Measurements from ENCODE around the gene PDZK1IP1. TPM values are rescaled to one million over a fixed set of nuclear protein-coding genes. Genes with fewer than 3 reads are reported as not detected.
A peak's percentile ranks its signal among the peaks of the same experiment; 100 is the strongest.
"Not testable (repeated sequence)": the region's sequence is repeated elsewhere in the genome, so short reads cannot be mapped to it uniquely, and the experiment has no call there.

PDZK1IP1 gene
- total RNA-seq, 1 experiment from 2014 or later = not detected

DNA sequence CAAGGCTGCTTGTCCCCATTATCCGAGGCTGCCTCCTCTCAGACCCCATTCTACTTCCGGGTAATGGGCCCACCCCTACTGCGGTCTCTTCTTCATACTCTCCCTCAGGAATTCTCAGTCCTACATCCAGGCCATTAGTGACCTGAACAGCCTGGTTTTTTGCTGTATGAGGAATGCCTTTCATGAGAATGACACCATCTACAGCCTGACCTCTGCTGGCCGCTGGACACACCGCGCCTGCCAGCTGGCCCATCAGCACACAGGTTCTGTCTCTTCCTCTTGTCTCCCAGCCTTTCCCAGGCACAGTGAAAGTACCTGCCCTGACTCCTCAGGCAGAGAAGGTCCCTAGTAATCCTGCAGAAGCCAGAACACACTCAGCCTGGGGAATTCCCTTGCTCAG is 46.2 kb downstream of the PDZK1IP1 start:
- H3K79me2 ChIP-seq (ENCODE audit: insufficient read depth, low read length); H3K4me3 ChIP-seq (replicated peaks in 1 of 2; ENCODE audit: low read depth in 1 of 2, low read length in 2 of 2); H2AFZ ChIP-seq (ENCODE audit: low read depth, low read length, poor library complexity, severe bottlenecking); H3K4me1 ChIP-seq (ENCODE audit: control insufficient read depth in 1 of 2, insufficient read depth in 2 of 2, low read length in 2 of 2); H3K9me2 ChIP-seq (ENCODE audit: insufficient read depth); RAD21 ChIA-PET (ENCODE audit: low non-redundant PET in 1 of 2, low total read pairs in 2 of 2, uncharacterized antibody in 2 of 2, unreplicated experiment in 2 of 2); POLR2A ChIA-PET; H3K36me3 ChIP-seq (ENCODE audit: control insufficient read depth in 1 of 2, insufficient read depth in 2 of 2, low read length in 2 of 2); H3K9me3 ChIP-seq (ENCODE audit: control insufficient read depth in 1 of 2, insufficient read depth in 1 of 2, low read depth in 1 of 2, low read length in 2 of 2); H3K27me3 ChIP-seq (ENCODE audit: insufficient read depth, low read length); DNase-seq (ENCODE audit: low read depth, low spot score); intact Hi-C loops (cut with micrococcal nuclease); H4K20me1 ChIP-seq (ENCODE audit: insufficient read depth); CTCF ChIA-PET; H3K9ac ChIP-seq (ENCODE audit: low read length); H3K4me2 ChIP-seq (ENCODE audit: low read length); BruUV-seq (replicated peaks); H3K27ac ChIP-seq (ENCODE audit: low read depth, low read length): not testable (repeated sequence)
- TF ChIP-seq RAD21 (IDR thresholded peaks at IDR 0.05; ENCODE audit: low read depth) = peak; percentile 38; the same call in 1 of the 2 replicates
- TF ChIP-seq, protein P1, sequence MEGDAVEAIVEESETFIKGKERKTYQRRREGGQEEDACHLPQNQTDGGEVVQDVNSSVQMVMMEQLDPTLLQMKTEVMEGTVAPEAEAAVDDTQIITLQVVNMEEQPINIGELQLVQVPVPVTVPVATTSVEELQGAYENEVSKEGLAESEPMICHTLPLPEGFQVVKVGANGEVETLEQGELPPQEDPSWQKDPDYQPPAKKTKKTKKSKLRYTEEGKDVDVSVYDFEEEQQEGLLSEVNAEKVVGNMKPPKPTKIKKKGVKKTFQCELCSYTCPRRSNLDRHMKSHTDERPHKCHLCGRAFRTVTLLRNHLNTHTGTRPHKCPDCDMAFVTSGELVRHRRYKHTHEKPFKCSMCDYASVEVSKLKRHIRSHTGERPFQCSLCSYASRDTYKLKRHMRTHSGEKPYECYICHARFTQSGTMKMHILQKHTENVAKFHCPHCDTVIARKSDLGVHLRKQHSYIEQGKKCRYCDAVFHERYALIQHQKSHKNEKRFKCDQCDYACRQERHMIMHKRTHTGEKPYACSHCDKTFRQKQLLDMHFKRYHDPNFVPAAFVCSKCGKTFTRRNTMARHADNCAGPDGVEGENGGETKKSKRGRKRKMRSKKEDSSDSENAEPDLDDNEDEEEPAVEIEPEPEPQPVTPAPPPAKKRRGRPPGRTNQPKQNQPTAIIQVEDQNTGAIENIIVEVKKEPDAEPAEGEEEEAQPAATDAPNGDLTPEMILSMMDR (IDR thresholded peaks at IDR 0.05 in 2 of 3, conservative IDR thresholded peaks at IDR 0.05 in 1 of 3; ENCODE audit: borderline replicate concordance in 1 of 3, insufficient read depth in 1 of 3, low read depth in 2 of 3, low read length in 2 of 3) = peak in 2 of 3 experiments; percentile 53 to 61; a peak in 4 of 6 replicates
- peak; percentile 85 for ATAC-seq

DNA sequence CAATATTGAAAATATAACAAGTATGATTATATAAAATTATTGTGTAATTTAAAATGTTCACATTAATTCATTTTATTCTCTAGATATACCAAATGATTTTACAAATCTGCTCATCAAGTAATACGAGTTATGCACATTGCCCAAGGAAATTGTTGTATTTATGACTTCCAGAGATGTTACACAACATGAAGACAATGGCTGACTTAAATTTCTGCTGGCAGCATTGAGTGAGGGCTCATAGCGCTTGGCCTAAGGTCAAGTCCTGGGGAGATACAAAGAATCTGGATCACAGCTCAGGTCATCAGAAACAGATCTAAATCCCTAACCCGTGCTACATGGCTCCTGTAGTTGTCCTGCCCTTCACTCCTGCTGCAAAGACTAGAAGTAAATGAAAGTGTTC is 49.5 kb downstream of the PDZK1IP1 start:
- H3K36me3 ChIP-seq (ENCODE audit: control insufficient read depth in 1 of 2, insufficient read depth in 2 of 2, low read length in 2 of 2); H3K27me3 ChIP-seq (ENCODE audit: insufficient read depth, low read length); H3K4me2 ChIP-seq (ENCODE audit: low read length); H2AFZ ChIP-seq (ENCODE audit: low read depth, low read length, poor library complexity, severe bottlenecking); DNase-seq (ENCODE audit: low read depth, low spot score); H3K4me1 ChIP-seq (ENCODE audit: control insufficient read depth in 1 of 2, insufficient read depth in 2 of 2, low read length in 2 of 2); H3K9me3 ChIP-seq (ENCODE audit: control insufficient read depth in 1 of 2, insufficient read depth in 1 of 2, low read depth in 1 of 2, low read length in 2 of 2); POLR2A ChIA-PET; H3K4me3 ChIP-seq (replicated peaks in 1 of 2; ENCODE audit: low read depth in 1 of 2, low read length in 2 of 2); CTCF ChIA-PET; BruUV-seq (replicated peaks); H4K20me1 ChIP-seq (ENCODE audit: insufficient read depth); H3K9ac ChIP-seq (ENCODE audit: low read length); RAD21 ChIA-PET (ENCODE audit: low non-redundant PET in 1 of 2, low total read pairs in 2 of 2, uncharacterized antibody in 2 of 2, unreplicated experiment in 2 of 2); H3K27ac ChIP-seq (ENCODE audit: low read depth, low read length); H3K79me2 ChIP-seq (ENCODE audit: insufficient read depth, low read length); H3K9me2 ChIP-seq (ENCODE audit: insufficient read depth); ATAC-seq; intact Hi-C loops (cut with micrococcal nuclease): not testable (repeated sequence)

All from HCT116 (cell line).